Astrocyte (in vitro differentiated cells and primary cell): ENCODE data around the gene LINC00305. TPM values are rescaled to one million over a fixed set of nuclear protein-coding genes. Genes with fewer than 3 reads are reported as not detected.

ENCODE experiments used
- DNase-seq: peaks from one replicate; pipeline ENCODE4 v3.0.0-alpha.2; 2010; ENCODE audit warnings: low read depth
- FAIRE-seq: peaks from 2 replicates; lab custom pipeline; 2011; peaks lifted over from hg19 to GRCh38; lab: Jason Lieb, UNC
- H2AFZ ChIP-seq: 2 replicates; pipeline ENCODE4 v1.6.0; 2012; ENCODE audit warnings: low read depth, low read length, inconsistent platforms
- H3K27ac ChIP-seq: 2 replicates; pipeline ENCODE4 v1.5.1; 2011; ENCODE audit warnings: low read depth, low read length, inconsistent platforms
- H3K27me3 ChIP-seq: 2 replicates; pipeline ENCODE4 v1.6.0; 2011; ENCODE audit warnings: low read length, inconsistent platforms; ENCODE audit not compliant: insufficient read depth
- H3K36me3 ChIP-seq: 2 replicates; pipeline ENCODE4 v1.5.1; 2011; ENCODE audit warnings: low read length, inconsistent platforms; ENCODE audit not compliant: insufficient read depth
- H3K4me1 ChIP-seq: 2 replicates; pipeline ENCODE4 v1.5.1; 2011; ENCODE audit warnings: low read length, inconsistent platforms; ENCODE audit not compliant: insufficient read depth
- H3K4me2 ChIP-seq: 2 replicates; pipeline ENCODE4 v1.6.0; 2012; ENCODE audit warnings: low read length, inconsistent platforms
- H3K4me3 ChIP-seq: 2 replicates; pipeline ENCODE4 v1.5.1; 2011; ENCODE audit warnings: low read depth, mild to moderate bottlenecking, low read length, inconsistent platforms; ENCODE audit not compliant: insufficient read depth
- H3K79me2 ChIP-seq: 2 replicates; pipeline ENCODE4 v1.6.0; 2012; ENCODE audit warnings: mild to moderate bottlenecking, low read length, inconsistent platforms; ENCODE audit not compliant: insufficient read depth
- H3K9ac ChIP-seq: 2 replicates; pipeline ENCODE4 v1.6.0; 2012; ENCODE audit warnings: mild to moderate bottlenecking, low read length, inconsistent platforms
- H3K9me3 ChIP-seq: 2 replicates; pipeline ENCODE4 v1.5.1; 2012; ENCODE audit warnings: low read depth, mild to moderate bottlenecking, low read length, inconsistent platforms; ENCODE audit not compliant: insufficient read depth
- H4K20me1 ChIP-seq: 2 replicates; pipeline ENCODE4 v1.6.0; 2012; ENCODE audit warnings: low read length, inconsistent platforms; ENCODE audit not compliant: insufficient read depth
- H3K27ac Mint-ChIP-seq: one replicate; pipeline ENCODE4 v1.8.0; 2021; ENCODE audit warnings: mild to moderate bottlenecking, mixed read lengths; ENCODE audit not compliant: unreplicated experiment
- H3K27me3 Mint-ChIP-seq: one replicate; pipeline ENCODE4 v1.8.0; 2021; ENCODE audit warnings: low read depth, mixed read lengths; ENCODE audit not compliant: unreplicated experiment
- H3K36me3 Mint-ChIP-seq: one replicate; pipeline ENCODE4 v1.8.0; 2021; ENCODE audit warnings: low read depth, mixed read lengths; ENCODE audit not compliant: unreplicated experiment
- H3K4me1 Mint-ChIP-seq: one replicate; pipeline ENCODE4 v1.8.0; 2021; ENCODE audit warnings: low read depth, mixed read lengths; ENCODE audit not compliant: unreplicated experiment
- H3K4me3 Mint-ChIP-seq: one replicate; pipeline ENCODE4 v1.8.0; 2021; ENCODE audit warnings: mild to moderate bottlenecking, moderate library complexity, mixed read lengths; ENCODE audit not compliant: unreplicated experiment
- H3K9me3 Mint-ChIP-seq: one replicate; pipeline ENCODE4 v1.8.0; 2021; ENCODE audit warnings: mild to moderate bottlenecking, mixed read lengths; ENCODE audit not compliant: unreplicated experiment
- EZH2 ChIP-seq: IDR thresholded peaks from 2 replicates; pipeline ENCODE4 v1.6.1; 2012; ENCODE audit warnings: mild to moderate bottlenecking, low read length, inconsistent platforms; ENCODE audit not compliant: insufficient read depth
- total RNA-seq: library from RNA; stranded (reverse); gene quantifications from 2 replicates; pipeline ENCODE4 v1.2.1, GENCODE V29; 2021
- TF ChIP-seq, protein P1 (sequence below): IDR thresholded peaks from 2 replicates; pipeline ENCODE4 v1.5.1; 2011; ENCODE audit warnings: low read depth, mild to moderate bottlenecking, inconsistent platforms, low read length, moderate library complexity; ENCODE audit not compliant: insufficient read depth

The LINC00305 gene
- total RNA-seq, 1 donor from 2014 or later: not detected

DNA sequence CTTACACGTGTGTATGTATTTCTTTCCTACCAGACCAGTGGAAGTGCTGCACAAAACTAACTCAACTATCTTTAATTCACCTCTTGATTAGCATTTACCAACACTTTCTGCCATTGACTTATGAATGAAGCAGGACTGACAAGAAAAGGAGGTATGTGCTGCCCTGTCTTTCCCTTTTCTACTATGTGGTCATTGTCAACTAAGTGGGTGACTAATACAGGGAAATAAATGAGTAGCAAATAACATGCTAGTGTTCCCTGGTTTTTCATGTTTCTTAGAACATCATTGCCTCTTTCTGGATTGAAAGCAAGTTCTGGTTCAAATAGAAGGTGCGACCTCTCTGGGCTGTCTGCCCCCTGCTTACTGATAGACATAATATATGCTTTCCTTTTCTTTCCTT is 58.0 kb downstream of the LINC00305 start:
- H3K27me3 Mint-ChIP-seq: no peaks in the 10 kb centered on the region
- no peak overlapping the region for H3K27ac Mint-ChIP-seq
- TF ChIP-seq, protein P1, sequence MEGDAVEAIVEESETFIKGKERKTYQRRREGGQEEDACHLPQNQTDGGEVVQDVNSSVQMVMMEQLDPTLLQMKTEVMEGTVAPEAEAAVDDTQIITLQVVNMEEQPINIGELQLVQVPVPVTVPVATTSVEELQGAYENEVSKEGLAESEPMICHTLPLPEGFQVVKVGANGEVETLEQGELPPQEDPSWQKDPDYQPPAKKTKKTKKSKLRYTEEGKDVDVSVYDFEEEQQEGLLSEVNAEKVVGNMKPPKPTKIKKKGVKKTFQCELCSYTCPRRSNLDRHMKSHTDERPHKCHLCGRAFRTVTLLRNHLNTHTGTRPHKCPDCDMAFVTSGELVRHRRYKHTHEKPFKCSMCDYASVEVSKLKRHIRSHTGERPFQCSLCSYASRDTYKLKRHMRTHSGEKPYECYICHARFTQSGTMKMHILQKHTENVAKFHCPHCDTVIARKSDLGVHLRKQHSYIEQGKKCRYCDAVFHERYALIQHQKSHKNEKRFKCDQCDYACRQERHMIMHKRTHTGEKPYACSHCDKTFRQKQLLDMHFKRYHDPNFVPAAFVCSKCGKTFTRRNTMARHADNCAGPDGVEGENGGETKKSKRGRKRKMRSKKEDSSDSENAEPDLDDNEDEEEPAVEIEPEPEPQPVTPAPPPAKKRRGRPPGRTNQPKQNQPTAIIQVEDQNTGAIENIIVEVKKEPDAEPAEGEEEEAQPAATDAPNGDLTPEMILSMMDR: no peak
- no peak for TF ChIP-seq EZH2

GRCh38 chr18:64083916-64084315 is 65.0 kb downstream of the LINC00305 start:
- Mint-ChIP-seq H3K27me3 (no peaks in the 10 kb centered on the region), H3K36me3 (no peaks in the 10 kb centered on the region), H3K27ac (no peak overlapping the region), H3K4me3 (no peak overlapping the region), H3K4me1 (no peaks in the 10 kb centered on the region), H3K9me3 (peaks cover 3% of the 10 kb centered on the region)
- no peak overlapping the region for H3K9ac ChIP-seq
- no peaks in the 10 kb centered on the region for H3K27me3 ChIP-seq
- no peaks in the 10 kb centered on the region for H3K36me3 ChIP-seq
- no peak overlapping the region for H2AFZ ChIP-seq
- H3K4me1 ChIP-seq: no peaks in the 10 kb centered on the region
- no peak for DNase-seq
- no peak overlapping the region for H3K4me2 ChIP-seq
- no peaks in the 10 kb centered on the region for H3K79me2 ChIP-seq
- FAIRE-seq: no peak
- no peak for TF ChIP-seq EZH2
- TF ChIP-seq, protein P1: no peak
- H3K9me3 ChIP-seq: no peaks in the 10 kb centered on the region
- no peak overlapping the region for H3K4me3 ChIP-seq
- H4K20me1 ChIP-seq: no peaks in the 10 kb centered on the region
- no peak overlapping the region for H3K27ac ChIP-seq

More for the DNA sequence above, 58.0 kb downstream of the LINC00305 start:
- Histone ChIP-seq H3K27me3 (no peaks in the 10 kb centered on the region), H3K9ac (no peak overlapping the region), H3K4me1 (no peaks in the 10 kb centered on the region), H3K27ac (no peak overlapping the region), H3K4me3 (no peak overlapping the region), H3K79me2 (no peaks in the 10 kb centered on the region), H3K9me3 (no peaks in the 10 kb centered on the region), H3K36me3 (no peaks in the 10 kb centered on the region), H2AFZ (no peak overlapping the region), H3K4me2 (no peak overlapping the region), H4K20me1 (no peaks in the 10 kb centered on the region)
- no peak overlapping the region for H3K4me3 Mint-ChIP-seq
- FAIRE-seq (no peak), DNase-seq (no peak)
- no peaks in the 10 kb centered on the region for H3K4me1 Mint-ChIP-seq
- H3K9me3 Mint-ChIP-seq: peaks cover 3% of the 10 kb centered on the region
- H3K36me3 Mint-ChIP-seq: no peaks in the 10 kb centered on the region

- Histone ChIP-seq H3K9me3 (no peaks in the 10 kb centered on the region), H4K20me1 (no peaks in the 10 kb centered on the region), H3K27me3 (no peaks in the 10 kb centered on the region), H3K4me2 (no peak overlapping the region), H3K9ac (no peak overlapping the region), H2AFZ (no peak overlapping the region), H3K79me2 (no peaks in the 10 kb centered on the region), H3K36me3 (no peaks in the 10 kb centered on the region), H3K4me3 (no peak overlapping the region), H3K4me1 (no peaks in the 10 kb centered on the region), H3K27ac (no peak overlapping the region)
- Mint-ChIP-seq H3K36me3 (no peaks in the 10 kb centered on the region), H3K9me3 (no peaks in the 10 kb centered on the region), H3K4me1 (no peaks in the 10 kb centered on the region), H3K4me3 (no peak overlapping the region), H3K27ac (no peak overlapping the region), H3K27me3 (no peaks in the 10 kb centered on the region)
- no peak for FAIRE-seq
- no peak for DNase-seq
- TF ChIP-seq, protein P1: no peak
- TF ChIP-seq EZH2: no peak
These were observed 66.4 kb downstream of the LINC00305 start for GRCh38 chr18:64082513-64082912.
